ENCODE data around the gene BCKDK. TPM values are rescaled to one million over a fixed set of nuclear protein-coding genes. Genes with fewer than 3 reads are reported as not detected.

BCKDK gene
- total RNA-seq, 2 experiments from 2014 or later, result 39.0 to 40.4 TPM

DNA sequence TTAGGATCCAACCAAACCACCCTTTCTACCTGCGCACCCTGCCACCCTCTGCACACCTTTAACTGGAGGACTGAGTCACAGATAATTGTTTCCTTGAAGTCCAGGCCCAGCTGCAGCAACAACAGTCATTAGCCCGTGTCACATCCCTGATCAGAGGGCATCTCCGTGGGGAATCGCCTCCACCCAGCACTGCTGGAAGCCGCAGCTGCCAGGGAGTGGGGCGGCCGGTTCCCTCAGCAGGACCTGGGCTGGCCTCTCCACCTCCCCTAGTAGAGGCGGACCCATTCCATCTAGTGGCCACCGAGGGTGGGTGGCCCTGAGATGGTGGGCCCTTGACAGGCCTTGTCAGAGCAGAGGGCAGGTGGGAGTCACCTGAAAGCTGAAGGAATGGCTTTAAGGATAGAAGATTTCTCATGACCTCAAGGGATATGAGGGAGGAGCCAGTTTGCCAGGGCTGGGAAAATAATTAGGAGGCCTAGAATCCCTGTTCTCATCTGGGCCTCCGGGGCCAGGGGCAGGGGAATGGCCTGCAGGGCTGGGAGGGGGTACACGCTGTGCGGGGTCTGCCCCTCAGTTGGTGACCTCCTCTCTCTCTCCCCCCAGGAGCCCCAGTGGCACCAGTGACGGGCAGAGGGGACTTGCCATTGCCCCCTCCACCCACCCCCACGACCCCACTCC lies 25.7 kb upstream of the BCKDK start:
- Histone ChIP-seq H2AFZ (ENCODE audit: low read length) (no peak overlapping the region), H3K9me3 (ENCODE audit: low read length) (no peaks in the 10 kb centered on the region), H3K9me2 (ENCODE audit: insufficient read depth, low read length) (no peaks in the 10 kb centered on the region), H4K20me1 (ENCODE audit: insufficient read depth, low read length) (no peaks in the 10 kb centered on the region), H3K4me2 (ENCODE audit: low read length) (no peak overlapping the region), H3K27ac (ENCODE audit: low read depth, low read length, poor library complexity, severe bottlenecking) (no peak overlapping the region), H3K36me3 (ENCODE audit: insufficient read depth, low read length) (peaks cover 74% of the 10 kb centered on the region), H3K4me3 (ENCODE audit: low read depth, low read length, poor library complexity, severe bottlenecking) (no peak overlapping the region), H3K4me1 (ENCODE audit: insufficient read depth, low read length, poor library complexity, severe bottlenecking) (no peaks in the 10 kb centered on the region), H3K79me2 (ENCODE audit: insufficient read depth, low read depth, low read length) (no peaks in the 10 kb centered on the region)
- BruUV-seq (replicated peaks), result no TSS peak
- CTCF ChIA-PET (ENCODE audit: unreplicated experiment), result no interaction called here
- no peak for TF ChIP-seq EZH2phosphoT487 (IDR thresholded peaks at IDR 0.05; ENCODE audit: borderline replicate concordance, low read depth, low read length)
- TF ChIP-seq CTCF (conservative IDR thresholded peaks at IDR 0.05; ENCODE audit: low read length), result no peak
- DNase-seq (ENCODE audit: low spot score), result no peak
- POLR2A ChIA-PET, result no interaction called here
- intact Hi-C loops (cut with micrococcal nuclease; ENCODE audit: unreplicated experiment), result no loop called here

GRCh38 chr16:31083081-31083480 lies 25.1 kb upstream of the BCKDK start:
- H2AFZ ChIP-seq (ENCODE audit: low read length), result no peak overlapping the region
- intact Hi-C loops (cut with micrococcal nuclease; ENCODE audit: unreplicated experiment), result no loop called here
- CTCF ChIA-PET (ENCODE audit: unreplicated experiment), result no interaction called here
- H3K36me3 ChIP-seq (ENCODE audit: insufficient read depth, low read length), result peaks cover 68% of the 10 kb centered on the region
- no TSS peak for BruUV-seq (replicated peaks)
- no peak for DNase-seq (ENCODE audit: low spot score)
- no peaks in the 10 kb centered on the region for H4K20me1 ChIP-seq (ENCODE audit: insufficient read depth, low read length)
- H3K4me1 ChIP-seq (ENCODE audit: insufficient read depth, low read length, poor library complexity, severe bottlenecking), result no peaks in the 10 kb centered on the region
- no peaks in the 10 kb centered on the region for H3K9me2 ChIP-seq (ENCODE audit: insufficient read depth, low read length)
- H3K27ac ChIP-seq (ENCODE audit: low read depth, low read length, poor library complexity, severe bottlenecking), result no peak overlapping the region
- no peak overlapping the region for H3K4me3 ChIP-seq (ENCODE audit: low read depth, low read length, poor library complexity, severe bottlenecking)
- POLR2A ChIA-PET, result no interaction called here
- TF ChIP-seq CTCF (conservative IDR thresholded peaks at IDR 0.05; ENCODE audit: low read length) (no peak), EZH2phosphoT487 (IDR thresholded peaks at IDR 0.05; ENCODE audit: borderline replicate concordance, low read depth, low read length) (no peak)
- H3K79me2 ChIP-seq (ENCODE audit: insufficient read depth, low read depth, low read length), result no peaks in the 10 kb centered on the region
- H3K9me3 ChIP-seq (ENCODE audit: low read length), result no peaks in the 10 kb centered on the region
- H3K4me2 ChIP-seq (ENCODE audit: low read length), result no peak overlapping the region

- Histone ChIP-seq H3K9me3 (ENCODE audit: low read length) (no peaks in the 10 kb centered on the region), H3K36me3 (ENCODE audit: insufficient read depth, low read length) (peaks cover 66% of the 10 kb centered on the region), H3K9me2 (ENCODE audit: insufficient read depth, low read length) (no peaks in the 10 kb centered on the region), H3K4me1 (ENCODE audit: insufficient read depth, low read length, poor library complexity, severe bottlenecking) (no peaks in the 10 kb centered on the region), H2AFZ (ENCODE audit: low read length) (no peak overlapping the region), H3K4me2 (ENCODE audit: low read length) (no peak overlapping the region), H3K4me3 (ENCODE audit: low read depth, low read length, poor library complexity, severe bottlenecking) (no peak overlapping the region), H3K27ac (ENCODE audit: low read depth, low read length, poor library complexity, severe bottlenecking) (no peak overlapping the region), H4K20me1 (ENCODE audit: insufficient read depth, low read length) (no peaks in the 10 kb centered on the region), H3K79me2 (ENCODE audit: insufficient read depth, low read depth, low read length) (no peaks in the 10 kb centered on the region)
- CTCF ChIA-PET (ENCODE audit: unreplicated experiment), result no interaction called here
- no peak for TF ChIP-seq EZH2phosphoT487 (IDR thresholded peaks at IDR 0.05; ENCODE audit: borderline replicate concordance, low read depth, low read length)
- no peak for TF ChIP-seq CTCF (conservative IDR thresholded peaks at IDR 0.05; ENCODE audit: low read length)
- BruUV-seq (replicated peaks), result no TSS peak
- no peak for DNase-seq (ENCODE audit: low spot score)
- POLR2A ChIA-PET, result no interaction called here
- intact Hi-C loops (cut with micrococcal nuclease; ENCODE audit: unreplicated experiment), result no loop called here
Measured at GRCh38 chr16:31083556-31083955, 24.6 kb upstream of the BCKDK start.
